NCI-H146 treated with DMSO at 0.1 percent for 48 hours (cell line): ENCODE results near the gene RNGTT.
"Not testable (repeated sequence)": the region's sequence is repeated elsewhere in the genome, so short reads cannot be mapped to it uniquely, and the experiment has no call there.

Experiments
- DNase-seq: peaks from one replicate; lab custom pipeline; 2025; ENCODE audit not compliant: unreplicated experiment; lab: John Stamatoyannopoulos, UW

RNGTT gene

DNA sequence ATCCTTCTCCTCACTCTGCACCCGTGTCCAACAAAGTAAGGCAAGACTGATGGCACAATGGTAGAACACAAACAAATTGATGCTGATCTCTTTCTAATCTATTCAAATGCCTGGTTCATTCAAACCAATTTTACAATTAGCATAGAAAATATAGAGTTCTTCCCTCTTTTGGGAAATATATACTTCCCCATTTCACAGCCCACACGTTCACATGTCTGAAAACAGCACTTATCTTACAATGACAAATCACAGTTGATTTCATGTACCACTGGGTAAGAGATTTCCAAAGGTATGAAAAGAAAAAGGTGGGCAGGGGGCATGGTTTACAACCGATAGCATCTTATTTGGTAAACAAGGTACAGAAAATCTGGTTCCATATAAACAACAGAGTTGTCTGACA lies 137.6 kb downstream of the RNGTT start:
- no peak for DNase-seq

DNA sequence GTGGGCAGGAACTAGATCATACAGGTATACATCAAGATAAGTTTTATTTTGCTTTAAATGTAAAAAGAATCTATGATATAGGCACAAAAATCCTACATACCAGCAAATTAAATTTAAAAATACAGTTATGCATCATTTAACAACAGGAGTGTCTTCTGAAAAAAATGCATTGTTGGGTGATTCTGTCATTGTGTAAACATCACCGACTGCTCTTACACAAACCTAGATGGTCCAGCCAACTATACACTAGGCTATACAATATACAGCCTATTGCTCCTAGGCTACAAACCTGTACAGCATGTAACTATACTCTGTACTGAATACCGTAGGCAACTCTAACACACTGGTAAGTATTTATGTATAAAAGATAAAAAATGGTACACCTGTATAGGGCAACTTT lies 139.4 kb downstream of the RNGTT start:
- no peak for DNase-seq

DNA sequence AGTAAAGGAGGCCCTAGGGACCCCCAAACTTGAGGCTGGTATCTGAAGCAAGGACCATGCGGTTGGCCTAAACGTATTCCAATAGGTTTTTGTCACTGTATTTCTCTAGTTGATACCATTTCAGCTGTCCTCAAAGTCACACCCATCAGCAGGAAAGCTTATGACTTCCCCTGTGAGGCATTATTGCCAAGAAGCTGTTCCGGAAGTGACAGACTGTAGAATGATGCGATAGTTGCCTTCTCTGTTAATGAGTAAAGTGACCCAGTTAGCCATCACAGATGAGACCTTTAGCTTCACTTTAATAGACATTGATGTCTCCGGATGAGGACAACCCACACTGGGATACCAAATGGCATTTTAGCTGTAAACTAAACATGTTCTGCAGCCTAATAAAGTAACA lies 147.9 kb downstream of the RNGTT start:
- no peak for DNase-seq

DNA sequence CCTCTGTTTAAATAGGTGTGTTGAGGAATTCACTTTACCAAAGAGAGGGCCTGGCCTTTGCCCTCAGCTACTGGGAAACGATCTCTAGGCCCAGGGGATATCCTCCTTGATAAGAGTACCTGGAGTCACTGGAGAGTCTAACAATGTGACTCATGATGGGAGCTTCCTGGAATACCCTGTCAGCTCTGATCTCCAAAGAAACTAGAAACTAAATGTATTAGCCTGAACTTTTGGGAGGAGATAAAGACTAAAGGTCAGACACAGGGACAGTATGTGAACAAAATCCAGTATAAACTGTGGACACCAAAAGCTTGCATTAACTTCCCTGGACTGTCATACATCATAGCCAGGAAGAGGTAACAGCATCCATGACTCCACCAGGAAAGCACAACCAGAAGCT lies 148.5 kb downstream of the RNGTT start:
- DNase-seq: no peak

DNA sequence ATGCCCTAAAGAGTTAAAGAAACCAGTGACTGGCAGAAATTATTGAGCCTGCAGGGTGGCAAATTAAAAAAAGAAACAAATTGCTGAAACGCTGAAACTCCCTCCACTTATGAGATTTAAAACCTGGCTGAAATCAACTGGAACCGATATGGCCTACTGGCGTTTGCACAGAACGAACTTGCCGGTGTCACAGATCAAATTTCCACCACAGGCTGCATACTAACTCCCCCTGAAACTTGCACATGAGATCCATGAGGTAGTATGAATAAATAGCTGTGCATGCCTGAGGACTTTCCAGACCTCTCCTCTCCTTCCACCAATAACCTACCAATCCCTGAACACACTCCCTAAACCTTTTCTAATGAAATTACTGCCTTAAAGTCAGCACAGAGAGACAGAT lies 150.4 kb downstream of the RNGTT start:
- DNase-seq: no peak

DNA sequence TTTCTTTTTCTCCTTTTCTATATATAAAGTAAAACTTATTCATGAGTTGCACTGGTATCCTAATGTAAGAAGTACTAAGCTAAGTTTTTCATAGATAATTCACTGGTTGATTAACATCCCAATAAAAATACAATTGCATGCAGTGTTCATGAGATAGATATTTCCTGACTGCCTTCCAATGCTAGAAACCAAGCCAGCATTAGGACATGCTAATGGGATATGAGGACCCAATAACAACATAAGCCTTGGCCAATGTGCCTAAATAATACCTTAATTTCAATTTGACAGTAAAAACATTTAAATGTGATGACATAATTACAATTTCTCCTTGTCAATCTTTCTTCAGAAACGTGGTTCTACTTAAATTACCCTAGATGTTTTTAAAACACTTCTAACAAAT lies 152.7 kb downstream of the RNGTT start:
- no peak for DNase-seq

DNA sequence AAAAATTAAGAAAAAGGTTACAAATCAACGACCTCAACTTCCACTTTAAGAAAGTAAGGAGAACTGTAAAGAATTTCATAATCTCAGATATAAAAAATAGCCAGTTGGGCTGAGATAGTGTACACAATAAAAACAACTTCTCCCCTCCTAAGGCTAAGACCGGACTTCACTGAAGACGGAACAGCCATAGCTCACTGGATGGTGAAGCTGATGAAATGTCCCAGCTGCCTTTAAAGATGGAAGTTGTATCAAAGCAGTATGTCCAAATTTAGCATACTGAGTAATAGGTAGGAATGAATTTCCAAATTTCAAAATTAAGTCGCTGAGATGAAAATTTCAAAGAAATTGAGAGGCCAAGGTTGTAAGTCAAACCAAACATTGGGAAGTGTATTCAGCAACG lies 153.3 kb downstream of the RNGTT start:
- no peak for DNase-seq

DNA sequence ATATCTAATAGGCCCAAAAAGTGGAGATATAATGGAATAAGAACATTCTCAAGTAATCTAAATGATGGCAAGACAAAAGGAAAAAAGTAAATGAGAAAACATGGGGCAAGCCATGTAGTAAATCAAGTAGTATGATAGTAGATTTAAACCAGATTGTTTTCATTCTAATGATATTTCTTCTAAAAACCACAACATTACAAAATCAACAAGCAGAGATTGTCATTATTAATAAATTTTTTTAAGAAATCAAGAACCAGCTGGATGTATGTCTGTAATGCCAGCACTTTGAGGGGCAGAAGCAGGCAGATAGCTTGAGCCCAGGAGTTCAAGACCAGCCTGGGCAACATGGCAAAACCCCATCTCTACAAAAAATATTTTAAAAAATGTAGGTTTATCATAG lies 155.0 kb downstream of the RNGTT start:
- DNase-seq: no peak

DNA sequence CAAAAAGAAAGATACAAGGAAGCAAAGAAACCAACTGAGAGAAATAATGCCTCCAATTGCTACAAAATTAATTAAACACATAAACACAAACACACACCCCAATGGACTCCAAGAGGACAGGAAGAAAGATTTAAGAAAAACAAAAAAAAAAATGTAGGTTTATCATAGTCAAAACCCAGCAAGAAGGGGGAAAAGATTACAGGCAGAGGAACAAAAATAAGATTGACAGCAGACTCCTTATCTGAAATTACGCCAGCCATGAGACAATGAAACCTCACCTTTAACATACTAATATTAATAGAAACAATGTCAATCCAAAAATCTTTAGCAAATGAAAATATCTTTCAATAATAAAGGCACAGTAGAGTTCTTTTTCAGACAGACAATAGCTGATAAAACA lies 155.8 kb downstream of the RNGTT start:
- DNase-seq: no peak

DNA sequence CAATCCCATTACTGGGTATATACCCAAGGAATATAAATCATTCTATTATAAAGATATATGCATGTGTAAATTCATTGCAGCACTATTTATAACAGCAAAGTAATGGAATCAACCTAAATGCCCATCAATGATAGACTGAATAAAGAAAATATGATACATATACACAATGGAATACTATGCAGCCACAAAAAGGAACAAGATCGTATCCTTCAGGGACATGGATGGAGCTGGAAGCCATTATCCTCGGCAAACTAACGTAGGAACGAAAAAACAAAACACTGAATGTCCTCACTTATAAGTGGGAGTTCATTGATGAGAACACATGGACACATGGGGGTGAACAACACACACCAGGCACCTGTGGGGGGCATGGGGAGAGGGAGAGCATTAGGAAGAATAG lies 156.7 kb downstream of the RNGTT start:
- DNase-seq: no peak

DNA sequence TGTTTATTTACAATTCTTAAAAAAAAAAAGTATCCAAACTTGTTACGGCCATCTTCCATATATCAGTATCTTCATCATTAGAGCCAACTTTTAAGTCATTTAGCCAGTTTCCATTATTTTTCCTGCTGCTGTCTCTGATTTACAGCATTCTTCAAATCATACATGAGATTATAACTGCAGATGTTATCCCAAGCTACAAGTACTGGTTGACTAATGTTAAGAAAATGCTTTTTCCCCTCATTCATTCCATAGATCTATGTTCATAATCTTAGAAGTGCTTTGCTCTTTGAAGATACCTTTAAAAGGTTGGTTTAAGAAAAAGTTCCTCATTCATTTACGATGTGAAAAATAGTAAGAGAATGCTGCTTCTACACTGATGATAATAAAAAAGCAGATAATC lies 158.7 kb downstream of the RNGTT start:
- no peak for DNase-seq

DNA sequence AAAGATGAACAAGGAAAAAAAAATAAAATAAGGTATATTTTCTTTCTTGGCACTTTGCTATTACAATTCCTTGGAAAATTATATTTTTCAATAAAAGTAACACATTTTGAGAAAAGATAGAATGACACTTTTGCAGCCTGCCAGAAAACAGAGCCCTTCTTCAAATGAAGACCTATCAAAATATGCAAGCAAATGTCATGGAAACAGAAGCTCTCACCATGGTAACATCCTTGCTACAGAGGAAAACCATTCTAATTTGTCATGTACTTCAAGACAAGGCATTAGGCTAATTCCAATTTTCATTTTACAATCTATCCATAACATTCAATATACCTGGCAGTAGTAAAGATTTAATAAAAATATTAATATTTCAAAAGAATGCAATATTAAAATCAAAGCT lies 177.9 kb downstream of the RNGTT start:
- DNase-seq: no peak

DNA sequence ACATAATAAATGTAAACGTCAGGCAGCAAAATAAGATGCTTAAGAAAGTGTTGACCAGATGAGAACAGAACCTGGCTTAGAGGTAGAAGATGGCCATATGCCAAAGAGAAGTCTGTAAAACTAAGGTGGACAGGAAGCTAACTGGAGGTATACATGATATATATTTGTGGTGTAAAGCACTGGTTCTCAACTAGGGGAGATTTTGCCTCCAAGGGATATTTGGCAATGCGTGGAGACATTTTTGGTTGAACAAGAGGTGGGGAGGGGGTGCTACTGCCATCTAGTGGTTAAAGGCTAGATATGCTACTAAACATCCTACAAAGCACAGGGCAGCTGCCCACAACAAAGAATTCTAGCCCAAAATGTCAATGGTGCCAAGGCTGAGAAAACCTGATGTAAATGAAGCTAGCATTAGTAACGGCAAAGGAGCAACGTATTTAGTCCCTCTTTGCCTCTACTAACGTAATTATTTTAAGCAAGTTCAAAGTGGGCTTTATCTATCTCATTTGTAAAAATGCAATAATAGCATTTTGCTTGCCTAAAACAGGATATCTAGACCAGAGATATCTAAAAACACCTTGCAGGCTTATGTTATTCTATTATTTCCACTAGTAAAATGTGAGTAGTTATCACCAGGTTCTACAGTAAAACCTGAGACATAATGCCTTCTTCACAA lies 182.6 kb downstream of the RNGTT start:
- DNase-seq: peak; percentile 20

DNA sequence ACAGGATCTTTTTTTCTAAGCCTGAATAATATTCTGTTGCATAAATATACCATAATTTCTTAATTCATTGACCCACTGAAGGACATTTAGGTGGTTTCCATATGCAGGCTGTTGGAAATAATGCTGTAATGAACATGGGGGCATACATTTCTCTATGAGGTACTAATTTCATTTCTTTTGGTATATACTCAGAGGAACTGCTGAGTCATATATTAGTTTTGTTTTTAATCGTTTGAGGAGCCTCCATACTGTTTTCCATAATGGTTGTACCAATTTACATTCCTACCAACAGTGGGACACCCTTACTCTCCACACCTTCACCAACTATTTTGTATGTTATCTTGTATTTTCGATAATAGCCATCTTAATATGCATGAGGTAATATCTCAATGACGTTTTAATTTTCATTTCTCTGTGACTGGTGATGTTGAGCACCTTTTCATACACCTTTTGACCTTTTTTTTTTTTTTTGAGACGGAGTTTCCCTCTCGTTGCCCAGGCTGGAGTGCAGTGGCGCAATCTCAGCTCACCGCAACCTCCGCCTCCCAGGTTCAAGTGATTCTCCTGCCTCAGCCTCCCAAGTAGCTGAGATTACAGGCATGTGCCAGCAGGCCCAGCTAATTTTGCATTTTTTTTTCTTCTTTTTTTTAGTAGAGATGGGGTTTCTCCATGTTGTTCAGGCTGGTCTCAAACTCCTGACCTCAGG lies 187.4 kb downstream of the RNGTT start:
- DNase-seq: no peak

DNA sequence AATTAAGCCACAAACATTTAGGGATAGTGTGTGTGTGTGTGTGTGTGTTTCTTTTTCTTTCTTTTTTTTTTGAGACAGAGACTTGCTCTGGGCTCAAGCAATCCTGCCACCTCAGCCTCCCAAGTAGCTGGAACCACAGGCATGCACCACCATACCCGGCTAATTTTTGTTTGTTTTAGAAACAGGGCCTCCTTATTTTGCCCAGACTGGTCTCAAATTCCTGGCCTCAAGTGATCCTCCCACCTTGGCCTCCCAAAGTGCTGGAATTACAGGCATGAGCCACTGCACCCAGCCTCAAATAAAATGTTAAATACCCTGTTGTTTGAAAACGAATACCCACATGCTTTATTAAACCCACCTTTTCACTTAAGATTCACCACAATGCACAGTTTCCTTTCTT lies 195.3 kb downstream of the RNGTT start:
- DNase-seq: not testable (repeated sequence)

DNA sequence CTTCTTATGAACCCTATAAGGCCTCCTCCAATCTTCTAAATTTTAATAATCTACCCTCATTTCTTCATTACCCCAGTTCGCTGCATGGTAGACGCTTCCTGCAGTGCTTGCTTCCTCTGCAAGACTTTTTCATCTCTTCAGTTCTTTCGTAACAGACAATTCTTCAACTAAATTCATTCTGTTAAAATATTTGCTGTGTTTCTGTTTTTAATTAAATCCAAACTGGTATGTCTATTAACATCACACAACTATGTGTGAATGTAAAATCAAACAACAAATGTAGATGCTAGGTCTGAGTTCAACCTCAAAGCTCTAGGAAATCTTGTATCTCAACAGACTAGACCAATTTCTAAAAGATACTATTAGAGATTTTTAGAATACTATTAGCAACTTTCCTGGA lies 199.3 kb downstream of the RNGTT start:
- DNase-seq: no peak

DNA sequence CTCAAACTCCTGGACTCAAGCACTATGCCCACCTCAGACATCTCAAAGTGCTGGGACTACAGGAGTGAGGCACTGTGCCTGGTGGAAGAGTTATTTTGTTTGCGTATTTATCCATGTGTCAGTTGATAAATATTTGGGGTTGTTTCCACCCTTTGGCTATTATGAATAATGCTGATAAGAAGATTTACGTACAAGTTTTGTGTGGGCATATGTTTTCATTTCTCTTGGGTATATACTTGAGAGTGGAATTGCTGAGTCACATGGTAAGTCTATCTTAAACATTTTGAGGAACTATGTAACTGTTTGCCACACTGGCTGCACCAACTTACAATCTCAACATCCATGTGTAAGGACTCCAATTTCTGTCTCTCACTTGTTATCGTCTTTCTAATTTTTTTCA lies 200.3 kb downstream of the RNGTT start:
- no peak for DNase-seq

DNA sequence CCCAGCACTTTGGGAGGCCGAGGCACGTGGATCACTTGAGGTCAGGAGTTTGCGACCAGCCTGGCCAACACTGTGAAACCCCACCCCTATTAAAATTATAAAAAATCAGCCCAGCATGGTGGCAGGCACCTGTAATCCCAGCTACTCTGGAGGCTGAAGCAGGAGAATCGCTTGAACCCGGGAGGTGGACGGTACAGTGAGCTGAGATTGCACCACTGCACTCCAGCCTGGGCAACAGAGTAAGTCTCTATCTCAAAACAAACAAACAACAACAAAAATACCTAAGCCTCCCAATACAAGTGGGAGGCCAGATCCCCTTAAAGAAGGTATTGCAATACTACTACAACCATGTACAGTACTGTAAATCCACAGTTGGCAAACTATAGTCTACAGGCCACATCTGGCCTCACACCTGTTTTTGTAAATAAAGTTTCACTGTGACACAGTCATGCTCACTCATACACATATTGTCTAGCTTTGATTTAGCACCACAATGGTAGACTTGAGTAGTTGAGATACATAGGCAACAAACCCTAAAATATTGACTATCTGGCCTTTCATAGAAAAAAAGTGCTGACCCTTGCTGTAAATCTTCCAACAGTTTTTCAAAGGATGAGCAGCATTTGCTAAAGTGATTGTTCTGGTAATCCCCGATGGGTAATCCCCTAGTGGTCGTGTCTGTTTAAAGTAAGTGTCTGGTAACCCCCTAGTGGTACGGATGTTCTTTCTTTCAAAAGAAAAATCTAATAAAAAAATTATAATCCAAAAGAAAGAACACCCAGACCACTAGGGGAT lies 202.0 kb downstream of the RNGTT start:
- DNase-seq: no peak

DNA sequence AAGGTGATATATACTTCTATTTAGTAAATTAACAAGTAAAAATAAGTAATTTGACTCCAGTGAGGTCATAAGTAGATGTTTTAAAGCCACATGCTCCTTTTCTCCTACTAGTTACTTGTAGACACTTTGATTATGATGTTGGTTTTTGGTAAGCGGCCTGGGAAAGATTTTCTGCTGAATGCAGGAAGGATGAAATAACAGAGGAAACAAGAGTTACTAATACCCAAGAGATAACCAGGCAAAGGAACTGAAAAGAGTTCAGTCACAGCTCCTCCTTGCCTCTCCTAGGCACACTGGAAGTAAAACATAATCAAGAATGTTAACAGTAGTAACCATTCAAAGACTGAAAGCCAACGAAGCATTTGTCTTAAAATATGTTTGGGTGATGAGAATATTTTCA lies 203.3 kb downstream of the RNGTT start:
- no peak for DNase-seq

DNA sequence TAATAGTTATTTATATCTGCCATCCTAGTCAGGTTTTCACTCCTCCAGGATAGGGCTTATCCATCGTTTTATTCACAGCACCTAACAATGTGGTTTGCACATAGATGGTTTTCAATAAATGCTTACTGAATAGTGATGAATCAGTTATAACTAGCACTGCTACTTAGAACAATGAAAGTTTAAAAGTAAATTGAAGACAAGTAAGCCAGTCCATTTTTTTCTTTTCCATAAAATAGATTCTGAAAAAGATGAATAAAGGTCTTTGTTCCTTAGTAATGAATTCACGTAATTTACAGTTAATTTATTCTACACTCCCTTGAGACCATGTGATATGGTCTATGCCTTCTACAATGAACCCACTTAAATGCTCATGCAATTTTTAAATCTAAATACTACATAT lies 212.5 kb downstream of the RNGTT start:
- no peak for DNase-seq

DNA sequence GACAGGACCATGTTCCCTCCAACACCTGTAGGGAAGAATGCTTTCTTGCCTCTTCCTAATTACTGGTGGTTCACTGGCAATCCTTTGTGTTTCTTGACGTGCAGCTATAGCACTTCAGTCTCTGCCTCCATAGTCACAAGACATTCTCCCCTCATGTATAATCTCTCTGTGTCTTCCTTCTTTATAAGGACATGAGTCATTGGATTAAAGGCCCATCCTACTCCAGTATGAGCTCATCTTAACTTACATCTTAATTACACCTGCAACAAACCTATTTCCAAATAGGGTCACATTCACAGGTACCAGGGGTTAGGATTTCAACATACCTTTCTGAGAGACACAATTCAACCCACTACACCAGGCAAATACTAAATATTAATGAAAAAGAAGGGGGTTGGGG lies 213.6 kb downstream of the RNGTT start:
- DNase-seq: no peak

DNA sequence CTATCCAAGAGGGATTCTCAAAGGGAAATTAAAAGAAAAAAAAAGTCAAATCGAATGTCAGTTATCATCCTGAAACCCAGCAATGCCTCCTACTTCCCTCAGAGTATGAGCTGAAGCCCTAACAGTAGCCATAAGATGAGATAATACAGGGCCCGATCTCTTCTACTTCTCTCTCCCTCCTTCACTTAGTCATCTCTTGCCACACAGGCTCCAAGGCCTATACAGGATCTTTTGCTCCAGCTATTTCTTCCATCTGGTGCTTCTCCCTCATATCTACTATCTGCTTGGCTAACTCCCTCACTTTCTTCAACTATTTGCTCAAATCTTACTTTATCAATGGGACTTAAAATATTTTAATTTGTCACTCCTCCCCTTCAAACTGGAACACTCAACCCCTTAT lies 215.3 kb downstream of the RNGTT start:
- DNase-seq: no peak
